HG03521 (cell line): ENCODE data around the gene SMC2.

Experiments used
- ATAC-seq: cut with Tn5 transposase; IDR thresholded peaks from one replicate; pipeline ENCODE4 v1.9.1; 2021; ENCODE audit warnings: mild to moderate bottlenecking, moderate library complexity; ENCODE audit not compliant: unreplicated experiment

SMC2 gene

GRCh38 chr9:104093647-104094533, at the start of gene SMC2:
SMC2 (plus strand) TSS chr9:104094309; CDS start chr9:104095385, 1,076 bp downstream.
- peak; percentile 88 for ATAC-seq

- no peak for ATAC-seq
Observed at GRCh38 chr9:104068546-104068945, 25.6 kb upstream of the SMC2 start.

GRCh38 chr9:104069288-104069687, 24.8 kb upstream of the SMC2 start:
- ATAC-seq: no peak

GRCh38 chr9:104071589-104071988, 22.5 kb upstream of the SMC2 start:
- no peak for ATAC-seq

- ATAC-seq: no peak
Observed at GRCh38 chr9:104073098-104073769, 20.9 kb upstream of the SMC2 start.

GRCh38 chr9:104073770-104074133, 20.4 kb upstream of the SMC2 start:
- no peak for ATAC-seq

GRCh38 chr9:104074876-104075275, 19.2 kb upstream of the SMC2 start:
- no peak for ATAC-seq

- no peak for ATAC-seq
Observed at GRCh38 chr9:104075801-104076753, 18.0 kb upstream of the SMC2 start.

- no peak for ATAC-seq
Observed at GRCh38 chr9:104078596-104078995, 15.5 kb upstream of the SMC2 start.

- no peak for ATAC-seq
Observed at GRCh38 chr9:104080983-104081382, 13.1 kb upstream of the SMC2 start.

- no peak for ATAC-seq
Observed at GRCh38 chr9:104082168-104082567, 11.9 kb upstream of the SMC2 start.

- no peak for ATAC-seq
Observed at GRCh38 chr9:104085525-104085924, 8.6 kb upstream of the SMC2 start.

- no peak for ATAC-seq
Observed at GRCh38 chr9:104087894-104088293, 6.2 kb upstream of the SMC2 start.

GRCh38 chr9:104088416-104088815, 5.7 kb upstream of the SMC2 start:
- no peak for ATAC-seq

GRCh38 chr9:104090578-104090977, 3.5 kb upstream of the SMC2 start:
- no peak for ATAC-seq

GRCh38 chr9:104091116-104091515, 3.0 kb upstream of the SMC2 start:
- no peak for ATAC-seq

- ATAC-seq: no peak
Observed at GRCh38 chr9:104091708-104092107, 2.4 kb upstream of the SMC2 start.

- no peak for ATAC-seq
Observed at GRCh38 chr9:104092192-104092591, 1.9 kb upstream of the SMC2 start.

- ATAC-seq: no peak
Observed at GRCh38 chr9:104092875-104093600, 1.1 kb upstream of the SMC2 start.

GRCh38 chr9:104094534-104095015, 466 bp downstream of the SMC2 start:
- peak; percentile 0 for ATAC-seq
